RWPE2 (cell line): Measurements from ENCODE around the gene SLC35F4.

ENCODE experiments used
- ATAC-seq: fragments of 200-7000 bp; cut with Tn5 transposase; 3 replicates; pipeline ENCODE4 v1.9.1; 2021; ENCODE audit warnings: low read depth
- DNase-seq: peaks from one replicate; pipeline ENCODE4 v3.0.0-alpha.2; 2020; ENCODE audit warnings: low spot score
- H3K27ac ChIP-seq: fragments of 450-650 bp; 2 replicates; pipeline ENCODE4 v1.5.1; 2017; ENCODE audit warnings: mild to moderate bottlenecking; ENCODE audit not compliant: poor library complexity, severe bottlenecking
- H3K27me3 ChIP-seq: fragments of 250-450 bp; sonication (Bioruptor Pico); 2 replicates; pipeline ENCODE4 v1.5.1; 2021; ENCODE audit warnings: mild to moderate bottlenecking, moderate library complexity; ENCODE audit not compliant: insufficient read depth, poor library complexity, severe bottlenecking
- H3K36me3 ChIP-seq: fragments of 250-450 bp; sonication (Bioruptor Pico); 2 replicates; pipeline ENCODE4 v1.5.1; 2020; ENCODE audit warnings: low read depth, mild to moderate bottlenecking, moderate library complexity
- H3K4me1 ChIP-seq: fragments of 250-450 bp; sonication (Bioruptor Pico); 2 replicates; pipeline ENCODE4 v1.5.1; 2021; ENCODE audit warnings: mild to moderate bottlenecking, moderate library complexity; ENCODE audit not compliant: insufficient read depth, poor library complexity, severe bottlenecking
- H3K4me3 ChIP-seq: fragments of 250-450 bp; sonication (Bioruptor Pico); 2 replicates; pipeline ENCODE4 v1.5.1; 2021; ENCODE audit warnings: mild to moderate bottlenecking, moderate library complexity; ENCODE audit not compliant: severe bottlenecking
- H3K9me3 ChIP-seq: fragments of 250-450 bp; sonication (Bioruptor Pico); 2 replicates; pipeline ENCODE4 v1.5.1; 2021; ENCODE audit warnings: mild to moderate bottlenecking, moderate library complexity; ENCODE audit not compliant: severe bottlenecking
- CTCF ChIP-seq: fragments of 450-650 bp; IDR thresholded peaks from one replicate; pipeline ENCODE4 v1.5.1; 2017; ENCODE audit warnings: mild to moderate bottlenecking, moderate library complexity; ENCODE audit not compliant: poor library complexity, severe bottlenecking

SLC35F4 gene

GRCh38 chr14:57897144-57897748 is 31.4 kb upstream of the SLC35F4 start:
- H3K36me3 ChIP-seq, result no peaks in the 10 kb centered on the region
- no peak for TF ChIP-seq CTCF
- ATAC-seq (no peak), DNase-seq (no peak)
- peaks cover 75% of the 10 kb centered on the region for H3K27me3 ChIP-seq
- H3K4me3 ChIP-seq, result no peak overlapping the region
- no peaks in the 10 kb centered on the region for H3K9me3 ChIP-seq
- peaks cover 4% of the 10 kb centered on the region for H3K4me1 ChIP-seq
- H3K27ac ChIP-seq, result no peak overlapping the region

GRCh38 chr14:57889245-57889644 is 23.4 kb upstream of the SLC35F4 start:
- H3K4me3 ChIP-seq, result no peak overlapping the region
- ATAC-seq (peak; percentile 62), DNase-seq (no peak)
- no peak overlapping the region for H3K27ac ChIP-seq
- no peaks in the 10 kb centered on the region for H3K36me3 ChIP-seq
- no peaks in the 10 kb centered on the region for H3K9me3 ChIP-seq
- H3K27me3 ChIP-seq, result peaks cover 28% of the 10 kb centered on the region
- H3K4me1 ChIP-seq, result no peaks in the 10 kb centered on the region
- TF ChIP-seq CTCF, result no peak

- Histone ChIP-seq H3K4me1 (no peaks in the 10 kb centered on the region), H3K4me3 (no peak overlapping the region), H3K9me3 (no peaks in the 10 kb centered on the region), H3K36me3 (no peaks in the 10 kb centered on the region), H3K27ac (no peak overlapping the region), H3K27me3 (peaks cover 26% of the 10 kb centered on the region)
- DNase-seq (no peak), ATAC-seq (no peak)
- TF ChIP-seq CTCF, result peak; percentile 69
These were observed 18.3 kb upstream of the SLC35F4 start for GRCh38 chr14:57884175-57884574.

- Histone ChIP-seq H3K9me3 (no peaks in the 10 kb centered on the region), H3K4me1 (no peaks in the 10 kb centered on the region), H3K36me3 (no peaks in the 10 kb centered on the region), H3K27ac (no peak overlapping the region), H3K4me3 (no peak overlapping the region), H3K27me3 (peaks cover 24% of the 10 kb centered on the region)
- ATAC-seq (no peak), DNase-seq (no peak)
- TF ChIP-seq CTCF, result no peak
These were observed 17.2 kb upstream of the SLC35F4 start for GRCh38 chr14:57883061-57883460.

GRCh38 chr14:57879516-57879915 is 13.6 kb upstream of the SLC35F4 start:
- no peak for TF ChIP-seq CTCF
- no peaks in the 10 kb centered on the region for H3K9me3 ChIP-seq
- no peaks in the 10 kb centered on the region for H3K4me1 ChIP-seq
- ATAC-seq (no peak), DNase-seq (no peak)
- no peak overlapping the region for H3K4me3 ChIP-seq
- H3K27ac ChIP-seq, result no peak overlapping the region
- peaks cover 29% of the 10 kb centered on the region for H3K27me3 ChIP-seq
- no peaks in the 10 kb centered on the region for H3K36me3 ChIP-seq
